ENCODE data around the gene LDB2. TPM values are rescaled to one million over a fixed set of nuclear protein-coding genes. Genes with fewer than 3 reads are reported as not detected.

Gene LDB2
- total and polyA plus RNA-seq, 3 donors from 2014 or later: 14.6 to 17.8 (median 15.7) TPM

DNA sequence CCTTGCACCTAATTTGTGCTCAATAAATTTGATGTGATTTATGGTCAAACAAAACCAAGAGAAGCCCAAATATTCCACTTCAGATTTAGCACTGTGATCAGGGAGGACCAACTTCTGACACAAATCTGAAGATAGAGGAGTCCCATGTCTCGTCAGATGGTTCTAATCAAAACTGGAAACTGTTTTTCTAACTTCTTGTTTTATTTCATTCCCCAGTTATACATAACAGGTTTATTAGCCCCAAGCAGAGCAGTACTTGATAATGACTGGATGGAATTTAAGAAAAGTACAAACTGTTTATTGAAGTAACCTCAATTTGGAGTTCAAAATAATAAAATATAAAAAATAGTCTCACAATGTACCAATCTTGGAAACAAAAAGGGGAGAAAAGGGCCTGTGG lies 310.3 kb downstream of the LDB2 start:
- Histone ChIP-seq H3K36me3 (ENCODE audit: low read depth, missing control alignments) (no peaks in the 10 kb centered on the region), H3K27ac (no peak overlapping the region), H3K9me3 (no peaks in the 10 kb centered on the region), H3K27me3 (no peaks in the 10 kb centered on the region), H3K4me1 (no peaks in the 10 kb centered on the region), H3K4me3 (no peak overlapping the region)
- TF ChIP-seq CTCF (IDR thresholded peaks at IDR 0.05) (no peak), POLR2A (IDR thresholded peaks at IDR 0.05) (no peak)
- no peak for DNase-seq
- intact Hi-C loops (cut with DNase I; ENCODE audit: low total_unique reads): no loop called here
- WGBS, 2 donors: 42 to 48% methylated on average over 1 of the region's 1 CpG

DNA sequence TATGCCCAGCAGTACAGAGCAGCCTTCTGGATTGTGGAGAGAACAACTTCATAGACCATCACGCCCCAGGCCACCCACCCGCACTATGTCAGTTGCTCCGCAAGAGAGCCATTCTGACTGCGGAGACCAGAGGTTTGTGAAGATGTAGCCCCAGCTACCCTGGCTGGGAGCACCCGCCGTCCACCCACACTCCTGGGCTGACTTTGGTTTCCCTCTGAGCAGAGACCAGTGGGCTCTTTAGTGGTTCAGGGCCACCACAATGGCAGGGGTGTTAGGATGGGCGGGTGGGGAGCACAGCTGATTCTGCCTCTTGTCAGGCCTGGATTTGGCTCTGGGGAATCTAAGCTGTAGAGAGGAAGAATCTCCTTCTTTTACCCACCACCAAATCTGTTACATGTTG lies 313.4 kb downstream of the LDB2 start:
- H3K27ac ChIP-seq: no peak overlapping the region
- WGBS, 2 donors: 88 to 91% methylated on average over 5 to 7 of the region's 7 CpGs
- H3K9me3 ChIP-seq: no peaks in the 10 kb centered on the region
- no peak for TF ChIP-seq POLR2A (IDR thresholded peaks at IDR 0.05)
- TF ChIP-seq CTCF (IDR thresholded peaks at IDR 0.05): no peak
- no peak overlapping the region for H3K4me3 ChIP-seq
- no peaks in the 10 kb centered on the region for H3K27me3 ChIP-seq
- H3K4me1 ChIP-seq: no peaks in the 10 kb centered on the region
- no peak for DNase-seq
- no peaks in the 10 kb centered on the region for H3K36me3 ChIP-seq (ENCODE audit: low read depth, missing control alignments)
- intact Hi-C loops (cut with DNase I; ENCODE audit: low total_unique reads): no loop called here

GRCh38 chr4:16583764-16584163 lies 314.7 kb downstream of the LDB2 start:
- 81 to 88% methylated on average over 8 of the region's 8 CpGs for WGBS, 2 donors

GRCh38 chr4:16582526-16582925 lies 315.9 kb downstream of the LDB2 start:
- no peak overlapping the region for H3K4me3 ChIP-seq
- no peak overlapping the region for H3K27ac ChIP-seq
- TF ChIP-seq POLR2A (IDR thresholded peaks at IDR 0.05): no peak
- TF ChIP-seq CTCF (IDR thresholded peaks at IDR 0.05): no peak
- peak; percentile 70 for DNase-seq
- no peaks in the 10 kb centered on the region for H3K4me1 ChIP-seq
- intact Hi-C loops (cut with DNase I; ENCODE audit: low total_unique reads): no loop called here
- WGBS, 2 donors: 68 to 96% methylated on average over 9 to 10 of the region's 10 CpGs
- H3K36me3 ChIP-seq (ENCODE audit: low read depth, missing control alignments): no peaks in the 10 kb centered on the region
- H3K27me3 ChIP-seq: no peaks in the 10 kb centered on the region
- H3K9me3 ChIP-seq: no peaks in the 10 kb centered on the region

More at GRCh38 chr4:16583764-16584163, 314.7 kb downstream of the LDB2 start:
- no peaks in the 10 kb centered on the region for H3K9me3 ChIP-seq
- intact Hi-C loops (cut with DNase I; ENCODE audit: low total_unique reads): no loop called here
- TF ChIP-seq CTCF (IDR thresholded peaks at IDR 0.05) (no peak), POLR2A (IDR thresholded peaks at IDR 0.05) (no peak)
- no peak overlapping the region for H3K4me3 ChIP-seq
- H3K4me1 ChIP-seq: no peaks in the 10 kb centered on the region
- H3K27me3 ChIP-seq: no peaks in the 10 kb centered on the region
- no peaks in the 10 kb centered on the region for H3K36me3 ChIP-seq (ENCODE audit: low read depth, missing control alignments)
- no peak for DNase-seq
- H3K27ac ChIP-seq: no peak overlapping the region

DNA sequence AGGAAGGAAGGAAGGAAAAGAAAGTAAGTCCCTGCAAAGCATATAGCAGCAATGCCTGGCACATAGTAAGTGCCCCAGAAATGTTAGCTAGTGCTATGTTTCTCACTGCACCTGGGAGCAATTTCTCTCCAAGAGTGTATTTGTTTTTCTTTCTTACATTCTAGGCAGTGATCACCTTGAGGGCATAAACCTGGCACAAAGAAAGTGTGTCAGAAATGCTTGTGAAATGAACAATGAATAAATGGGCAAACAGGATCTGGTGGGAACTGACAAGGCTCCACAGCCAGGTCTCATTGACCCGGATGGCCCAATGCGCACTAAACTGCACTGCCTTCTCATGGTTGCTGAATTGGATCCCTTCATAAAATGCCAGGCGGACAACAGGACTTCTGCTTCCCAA lies 316.4 kb downstream of the LDB2 start:
- Histone ChIP-seq H3K4me1 (no peaks in the 10 kb centered on the region), H3K4me3 (no peak overlapping the region), H3K36me3 (ENCODE audit: low read depth, missing control alignments) (no peaks in the 10 kb centered on the region), H3K9me3 (no peaks in the 10 kb centered on the region), H3K27me3 (no peaks in the 10 kb centered on the region), H3K27ac (no peak overlapping the region)
- intact Hi-C loops (cut with DNase I; ENCODE audit: low total_unique reads): no loop called here
- WGBS, 2 donors: 85 to 89% methylated on average over 3 of the region's 3 CpGs
- no peak for DNase-seq
- no peak for TF ChIP-seq CTCF (IDR thresholded peaks at IDR 0.05)
- no peak for TF ChIP-seq POLR2A (IDR thresholded peaks at IDR 0.05)
